Hematopoietic multipotent progenitor cell treated with erythropoietin and hydrocortisone succinate and interleukin-3 and kit ligand, for 6 days (in vitro differentiated cells): ENCODE data around the gene CDC73.

Experiments
- DNase-seq: peaks from one replicate; pipeline ENCODE4 v3.0.0-alpha.2; 2015

The CDC73 gene

DNA sequence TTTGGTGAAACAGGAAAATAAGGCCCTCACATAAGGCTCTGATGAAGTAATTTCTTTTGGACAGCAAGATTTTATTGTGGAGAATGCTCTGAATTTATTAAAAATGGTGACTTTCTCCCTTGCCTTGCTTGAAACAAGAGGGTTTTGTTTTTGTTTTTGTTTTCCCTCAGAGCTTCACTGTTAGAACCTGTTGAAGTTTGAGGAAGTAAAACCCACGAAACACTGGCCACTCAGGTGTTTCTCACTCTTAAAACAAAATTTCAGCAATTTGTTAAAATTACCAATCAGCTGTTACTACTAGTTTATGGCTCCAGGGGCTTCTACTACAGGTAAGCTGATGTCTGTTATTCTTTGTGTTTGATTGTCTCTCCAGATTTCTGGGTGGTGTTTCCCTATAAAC lies 177.2 kb downstream of the CDC73 start:
- DNase-seq: no peak

DNA sequence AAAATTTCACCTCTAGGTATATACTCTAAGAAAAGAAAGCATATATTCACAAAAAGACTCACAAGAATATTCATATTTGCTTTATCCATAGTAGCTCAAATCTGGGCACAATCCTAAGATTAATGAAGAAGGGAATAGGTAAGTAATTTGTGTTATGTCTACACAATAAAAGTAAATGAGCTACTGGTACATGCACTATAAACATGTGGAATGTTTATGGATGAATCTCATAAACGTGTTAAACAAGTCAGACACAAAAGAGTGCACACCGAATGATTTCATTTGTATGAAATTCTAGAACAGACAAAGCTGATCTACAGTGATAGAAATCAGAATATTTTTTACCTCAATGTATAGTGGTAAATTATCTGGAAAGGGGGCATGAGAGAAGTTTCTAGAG lies 179.9 kb downstream of the CDC73 start:
- DNase-seq: no peak

DNA sequence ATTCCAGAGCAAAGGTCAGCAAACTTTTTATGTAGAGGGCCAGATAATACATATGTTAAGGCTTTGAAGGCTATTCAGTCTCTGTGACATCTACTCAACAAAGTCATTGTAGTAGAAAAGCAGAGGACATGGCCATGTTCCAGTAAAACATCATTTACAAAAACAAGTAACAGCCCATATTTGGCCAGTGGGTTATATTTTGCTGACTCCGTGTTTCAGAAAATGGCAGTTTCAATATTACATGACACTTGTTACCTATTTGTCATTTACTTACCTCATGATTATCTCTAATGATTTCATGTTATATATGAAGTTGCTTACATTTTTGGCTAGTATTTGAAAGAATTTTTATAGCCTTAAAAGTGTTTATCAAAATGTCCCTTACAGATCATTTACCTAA lies 182.0 kb downstream of the CDC73 start:
- DNase-seq: no peak
